Measurements from ENCODE around the gene GCSAML. TPM values are rescaled to one million over a fixed set of nuclear protein-coding genes. Genes with fewer than 3 reads are reported as not detected.

The GCSAML gene
- total RNA-seq, 1 experiment from 2014 or later = not detected

GRCh38 chr1:247542811-247543210 lies 6.1 kb upstream of the GCSAML start:
- no peak for ATAC-seq
- CTCF ChIA-PET = no interaction called here

More at GRCh38 chr1:247542811-247543210, 6.1 kb upstream of the GCSAML start:
- Histone ChIP-seq H3K36me3 (ENCODE audit: control insufficient read depth in 1 of 2, insufficient read depth in 2 of 2, low read length in 2 of 2) (no peaks in the 10 kb centered on the region), H3K4me2 (ENCODE audit: low read length) (no peak overlapping the region), H3K9me3 (ENCODE audit: control insufficient read depth in 1 of 2, insufficient read depth in 1 of 2, low read depth in 1 of 2, low read length in 2 of 2) (no peaks in the 10 kb centered on the region), H3K9ac (ENCODE audit: low read length) (no peak overlapping the region), H3K9me2 (ENCODE audit: insufficient read depth) (no peaks in the 10 kb centered on the region), H2AFZ (ENCODE audit: low read depth, low read length, poor library complexity, severe bottlenecking) (no peak overlapping the region), H3K79me2 (ENCODE audit: insufficient read depth, low read length) (no peaks in the 10 kb centered on the region), H3K27ac (ENCODE audit: low read depth, low read length) (no peak overlapping the region), H3K27me3 (ENCODE audit: insufficient read depth, low read length) (no peaks in the 10 kb centered on the region), H3K4me1 (ENCODE audit: control insufficient read depth in 1 of 2, insufficient read depth in 2 of 2, low read length in 2 of 2) (no peaks in the 10 kb centered on the region), H3K4me3 (replicated peaks in 1 of 2; ENCODE audit: low read depth in 1 of 2, low read length in 2 of 2) (no peak overlapping the region), H4K20me1 (ENCODE audit: insufficient read depth) (no peaks in the 10 kb centered on the region)
- POLR2A ChIA-PET = no interaction called here
- DNase-seq (ENCODE audit: low read depth, low spot score) = no peak
- TF ChIP-seq YY1 (IDR thresholded peaks at IDR 0.05; ENCODE audit: extremely low read depth, insufficient replicate concordance, low read depth, low read length) = no peak
- TF ChIP-seq SRF (IDR thresholded peaks at IDR 0.05; ENCODE audit: low read depth) = no peak
- no peak for TF ChIP-seq EGR1 (IDR thresholded peaks at IDR 0.05; ENCODE audit: low read depth)
- no peak for TF ChIP-seq POLR2AphosphoS5 (IDR thresholded peaks at IDR 0.05; ENCODE audit: low read depth, low read length)
- TF ChIP-seq EZH2phosphoT487 (IDR thresholded peaks at IDR 0.05; ENCODE audit: borderline replicate concordance) = no peak
- TF ChIP-seq SP1 (IDR thresholded peaks at IDR 0.05; ENCODE audit: low read depth) = no peak
- no peak for TF ChIP-seq EZH2 (IDR thresholded peaks at IDR 0.05)
- no peak for TF ChIP-seq MAX (IDR thresholded peaks at IDR 0.05)
- TF ChIP-seq REST (IDR thresholded peaks at IDR 0.05; ENCODE audit: low read depth) = no peak
- TF ChIP-seq ZBTB33 (IDR thresholded peaks at IDR 0.05; ENCODE audit: extremely low read depth, insufficient replicate concordance, low read length) = no peak
- TF ChIP-seq SIN3A (IDR thresholded peaks at IDR 0.05; ENCODE audit: low read depth) = no peak
- no peak for TF ChIP-seq FOSL1 (IDR thresholded peaks at IDR 0.05; ENCODE audit: low read depth)
- TF ChIP-seq ZFX (IDR thresholded peaks at IDR 0.05) = no peak
- TF ChIP-seq ATF3 (IDR thresholded peaks at IDR 0.05) = no peak
- TF ChIP-seq CEBPB (IDR thresholded peaks at IDR 0.05; ENCODE audit: low read depth) = no peak
- BruUV-seq (replicated peaks) = no TSS peak
- intact Hi-C loops (cut with micrococcal nuclease) = no loop called here
- RAD21 ChIA-PET (ENCODE audit: low non-redundant PET in 1 of 2, low total read pairs in 2 of 2, uncharacterized antibody in 2 of 2, unreplicated experiment in 2 of 2) = no interaction called here

Measured in HCT116 (cell line).